IPS-18c (cell line): ENCODE results near the gene NAMPT.
"Not testable (repeated sequence)": the region's sequence is repeated elsewhere in the genome, so short reads cannot be mapped to it uniquely, and the experiment has no call there.

Experiments used
- H3K4me3 ChIP-seq: 2 replicates; pipeline ENCODE4 v1.7.0; 2013; ENCODE audit warnings: low read depth, mild to moderate bottlenecking, low read length, moderate library complexity; ENCODE audit not compliant: insufficient read depth
- H3K9me3 ChIP-seq: one replicate; pipeline ENCODE4 v1.6.1; 2013; ENCODE audit warnings: mild to moderate bottlenecking, low read length, moderate library complexity; ENCODE audit not compliant: control insufficient read depth, insufficient read depth

NAMPT gene

GRCh38 chr7:106220307-106220706 is 64.5 kb downstream of the NAMPT start:
- peaks cover 2% of the 10 kb centered on the region for H3K9me3 ChIP-seq
- no peak overlapping the region for H3K4me3 ChIP-seq

GRCh38 chr7:106219170-106219569 is 65.6 kb downstream of the NAMPT start:
- Histone ChIP-seq H3K4me3 (no peak overlapping the region), H3K9me3 (no peaks in the 10 kb centered on the region)

- H3K4me3 ChIP-seq: no peak overlapping the region
Observed at GRCh38 chr7:106218546-106218945, 66.2 kb downstream of the NAMPT start.

GRCh38 chr7:106216923-106217542 is 67.8 kb downstream of the NAMPT start:
- H3K4me3 ChIP-seq: no peak overlapping the region

More at GRCh38 chr7:106218546-106218945, 66.2 kb downstream of the NAMPT start:
- no peaks in the 10 kb centered on the region for H3K9me3 ChIP-seq

GRCh38 chr7:106216517-106216922 is 68.3 kb downstream of the NAMPT start:
- no peak overlapping the region for H3K4me3 ChIP-seq
- H3K9me3 ChIP-seq: no peaks in the 10 kb centered on the region

More at GRCh38 chr7:106216923-106217542, 67.8 kb downstream of the NAMPT start:
- no peaks in the 10 kb centered on the region for H3K9me3 ChIP-seq

GRCh38 chr7:106215868-106216516 is 68.8 kb downstream of the NAMPT start:
- Histone ChIP-seq H3K9me3 (no peaks in the 10 kb centered on the region), H3K4me3 (no peak overlapping the region)

- H3K9me3 ChIP-seq, H3K4me3 ChIP-seq: not testable (repeated sequence)
Observed at GRCh38 chr7:106208944-106209343, 75.8 kb downstream of the NAMPT start.

- H3K9me3 ChIP-seq: peaks cover 4% of the 10 kb centered on the region
- no peak overlapping the region for H3K4me3 ChIP-seq
Observed at GRCh38 chr7:106206826-106207541, 77.8 kb downstream of the NAMPT start.

- no peak overlapping the region for H3K4me3 ChIP-seq
Observed at GRCh38 chr7:106205621-106206222, 79.1 kb downstream of the NAMPT start.

GRCh38 chr7:106203473-106203872 is 81.3 kb downstream of the NAMPT start:
- Histone ChIP-seq H3K9me3 (no peaks in the 10 kb centered on the region), H3K4me3 (no peak overlapping the region)

More at GRCh38 chr7:106205621-106206222, 79.1 kb downstream of the NAMPT start:
- H3K9me3 ChIP-seq: peaks cover 4% of the 10 kb centered on the region

- Histone ChIP-seq H3K9me3 (no peaks in the 10 kb centered on the region), H3K4me3 (no peak overlapping the region)
Observed at GRCh38 chr7:106201164-106201563, 83.6 kb downstream of the NAMPT start.

- H3K9me3 ChIP-seq: no peaks in the 10 kb centered on the region
- H3K4me3 ChIP-seq: no peak overlapping the region
Observed at GRCh38 chr7:106199813-106200364, 84.9 kb downstream of the NAMPT start.

GRCh38 chr7:106199024-106199423 is 85.8 kb downstream of the NAMPT start:
- H3K9me3 ChIP-seq: no peaks in the 10 kb centered on the region

More at GRCh38 chr7:106199024-106199423, 85.8 kb downstream of the NAMPT start:
- no peak overlapping the region for H3K4me3 ChIP-seq
